ENCODE measurements around the gene SNUPN.
"Not testable (repeated sequence)": the region's sequence is repeated elsewhere in the genome, so short reads cannot be mapped to it uniquely, and the experiment has no call there.

Gene SNUPN

DNA sequence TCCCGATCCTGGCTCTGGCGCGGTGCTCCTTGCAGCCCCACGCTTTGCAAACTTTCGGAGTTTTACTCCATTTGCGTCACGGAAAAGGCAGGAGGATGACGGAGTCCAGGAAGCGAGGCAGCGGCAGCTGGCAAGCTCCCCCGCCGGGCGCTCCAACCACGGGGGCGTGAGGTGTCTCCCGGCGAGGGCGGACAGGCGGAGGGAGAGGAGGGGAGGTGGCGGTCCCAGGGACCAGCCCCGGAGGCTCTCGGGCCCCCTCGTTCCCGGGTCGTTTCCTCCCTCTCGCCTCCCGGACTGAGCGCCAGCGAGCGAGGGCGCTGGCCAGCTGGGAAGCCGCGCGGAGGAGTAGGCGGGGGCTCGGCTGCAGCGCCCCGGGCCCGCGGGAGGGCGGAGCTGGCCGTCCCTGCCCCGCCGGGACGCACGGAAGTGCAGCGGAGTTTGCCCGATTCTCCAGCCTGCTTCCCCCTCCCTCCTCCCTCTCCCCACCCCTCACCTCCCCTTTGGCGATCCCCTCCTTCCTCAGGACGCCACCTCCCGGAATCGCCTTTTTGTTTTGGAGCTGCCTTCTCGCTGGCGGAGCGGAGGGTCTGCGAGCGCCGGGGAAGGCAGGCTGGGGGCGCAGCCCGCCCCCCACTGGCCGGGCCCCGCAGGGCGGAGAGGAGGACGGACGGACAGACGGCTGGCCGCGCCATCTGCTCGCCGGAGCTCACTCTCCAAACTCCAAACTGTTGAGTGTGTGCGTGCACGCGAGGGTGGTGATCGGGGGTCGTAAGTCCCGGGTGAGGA, 22.0 kb upstream of the SNUPN start, which contains the start of gene SNX33:
Gene SNX33 (plus strand): TSS at position 543 of the 786 bp plus-strand sequence. CDS start 1,191 bp downstream, outside the sequence.
- peaks cover 35% of the 10 kb centered on the region for H3K4me1 Mint-ChIP-seq (ENCODE audit: low read depth)
- H3K9me3 Mint-ChIP-seq: no peaks in the 10 kb centered on the region
- no peaks in the 10 kb centered on the region for H3K36me3 Mint-ChIP-seq (ENCODE audit: low read depth)
- H3K27me3 Mint-ChIP-seq: peaks cover 9% of the 10 kb centered on the region
- peak within 1 kb of the TSS; percentile 81 for H3K27ac Mint-ChIP-seq
- H3K4me3 Mint-ChIP-seq: peak within 1 kb of the TSS; percentile 86

DNA sequence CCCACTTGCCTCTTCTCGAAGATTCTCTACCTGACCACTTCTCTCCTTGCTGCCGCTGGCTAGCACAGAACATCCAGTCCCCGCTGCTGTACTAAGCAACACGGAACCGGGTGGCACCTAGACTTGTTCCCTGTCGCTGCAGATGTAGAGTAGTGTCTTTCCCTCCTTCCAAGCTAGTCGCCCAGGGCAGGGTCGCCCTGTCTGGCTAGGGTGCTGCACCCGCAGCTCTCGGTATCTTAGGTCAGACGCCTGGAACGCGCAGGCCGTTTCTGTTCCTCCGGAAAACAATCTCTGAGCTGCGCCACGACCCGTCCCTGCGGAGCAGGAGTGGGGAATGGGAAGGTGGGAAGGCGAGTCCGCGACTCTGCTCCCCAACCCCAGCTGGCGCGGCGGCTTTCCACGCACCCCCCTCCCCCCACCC, 21.4 kb upstream of the SNUPN start:
- H3K9me3 Mint-ChIP-seq: no peaks in the 10 kb centered on the region
- peak overlapping the region; percentile 59 for H3K27ac Mint-ChIP-seq
- H3K4me3 Mint-ChIP-seq: peak overlapping the region; percentile 82
- H3K27me3 Mint-ChIP-seq: peaks cover 9% of the 10 kb centered on the region
- H3K4me1 Mint-ChIP-seq (ENCODE audit: low read depth): peaks cover 33% of the 10 kb centered on the region
- no peaks in the 10 kb centered on the region for H3K36me3 Mint-ChIP-seq (ENCODE audit: low read depth)

DNA sequence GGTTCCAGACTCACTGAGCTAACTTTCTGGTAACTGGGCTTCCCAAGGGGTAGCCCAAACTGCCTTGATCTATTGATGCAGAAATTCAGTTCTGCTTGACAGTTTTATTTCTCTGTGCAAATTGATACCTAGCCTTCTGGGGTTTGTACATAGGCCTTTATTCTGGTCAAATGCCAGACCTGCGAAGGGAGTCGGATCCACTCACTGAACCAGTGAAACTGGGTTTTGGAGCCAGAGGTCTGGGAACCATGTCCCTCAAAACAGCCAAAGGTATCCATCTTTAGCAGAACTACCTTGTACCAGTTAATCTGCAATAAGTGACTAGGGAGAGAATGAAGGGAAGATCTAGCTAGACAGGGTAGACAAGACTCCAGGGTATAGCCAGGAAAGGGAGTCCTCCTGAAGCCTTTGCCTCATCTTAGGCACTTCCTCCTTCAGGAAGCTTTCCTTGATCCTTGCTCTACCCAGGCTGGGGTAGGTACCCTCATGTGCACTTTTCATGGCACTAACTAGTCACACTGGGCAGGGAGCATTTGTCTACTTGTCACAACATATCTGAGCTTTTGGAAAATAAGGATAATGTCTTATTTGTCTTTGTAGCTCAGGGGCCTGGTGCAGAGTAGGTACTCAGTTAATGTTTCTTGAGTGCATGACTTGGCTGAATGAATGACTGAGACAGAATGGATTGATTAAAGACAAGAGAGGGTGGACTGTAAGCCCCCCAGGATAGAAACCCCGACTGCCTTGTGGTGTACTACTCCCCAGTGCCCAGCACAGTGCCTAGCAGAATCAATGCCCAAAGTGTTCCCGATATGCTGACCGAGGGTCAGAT, 20.8 kb upstream of the SNUPN start:
- peak overlapping the region; percentile 82 for H3K4me3 Mint-ChIP-seq
- peaks cover 9% of the 10 kb centered on the region for H3K27me3 Mint-ChIP-seq
- H3K27ac Mint-ChIP-seq: peak overlapping the region; percentile 59
- H3K4me1 Mint-ChIP-seq (ENCODE audit: low read depth): peaks cover 27% of the 10 kb centered on the region
- H3K9me3 Mint-ChIP-seq: no peaks in the 10 kb centered on the region
- H3K36me3 Mint-ChIP-seq (ENCODE audit: low read depth): no peaks in the 10 kb centered on the region

DNA sequence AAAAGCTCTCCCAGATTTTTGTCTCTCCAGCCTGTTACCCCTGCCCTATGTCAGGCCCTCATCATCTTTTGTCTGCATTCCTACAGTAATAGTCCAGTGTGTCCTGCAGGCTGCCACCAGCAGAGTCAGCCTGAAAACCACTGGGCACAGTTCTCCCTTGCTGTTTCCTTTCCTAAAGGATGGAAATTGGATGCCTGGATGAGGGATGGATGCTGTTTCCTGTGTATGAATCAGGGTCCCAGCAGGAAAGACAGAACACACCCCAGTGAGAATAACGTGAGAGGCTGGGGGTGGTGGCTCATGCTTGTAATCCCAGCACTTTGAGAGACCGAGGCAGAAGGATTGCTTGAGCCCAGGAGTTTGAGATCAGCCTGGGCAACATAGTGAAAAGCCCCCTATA, 18.9 kb upstream of the SNUPN start:
- H3K4me3 Mint-ChIP-seq: no peak overlapping the region
- peaks cover 9% of the 10 kb centered on the region for H3K27me3 Mint-ChIP-seq
- no peaks in the 10 kb centered on the region for H3K9me3 Mint-ChIP-seq
- H3K36me3 Mint-ChIP-seq (ENCODE audit: low read depth): peaks cover under 1% of the 10 kb centered on the region
- H3K4me1 Mint-ChIP-seq (ENCODE audit: low read depth): peaks cover 16% of the 10 kb centered on the region
- no peak overlapping the region for H3K27ac Mint-ChIP-seq

DNA sequence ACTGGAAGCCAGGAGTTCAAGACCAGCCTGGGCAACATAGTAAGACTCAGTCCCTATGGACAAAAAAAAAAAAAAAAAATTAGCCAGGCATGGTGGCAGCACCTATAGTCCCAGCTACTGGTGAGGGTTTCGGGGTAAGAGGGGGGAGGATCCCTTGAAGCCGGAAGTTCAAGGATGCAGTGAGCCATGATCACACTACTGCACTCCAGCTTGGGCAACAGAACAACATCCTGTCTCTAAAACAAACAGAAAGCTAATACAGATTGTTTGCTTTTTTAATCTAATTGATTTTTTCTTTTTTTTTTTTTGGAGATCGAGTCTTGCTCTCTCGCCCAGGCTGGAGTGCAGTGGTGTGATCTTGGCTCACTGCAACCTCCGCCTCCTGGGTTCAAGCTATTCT, 16.1 kb upstream of the SNUPN start:
- Mint-ChIP-seq H3K27me3 (peaks cover 5% of the 10 kb centered on the region), H3K4me1 (ENCODE audit: low read depth) (peaks cover 36% of the 10 kb centered on the region), H3K27ac (no peak overlapping the region), H3K4me3 (no peak overlapping the region), H3K36me3 (ENCODE audit: low read depth) (peaks cover 26% of the 10 kb centered on the region), H3K9me3 (no peaks in the 10 kb centered on the region)

DNA sequence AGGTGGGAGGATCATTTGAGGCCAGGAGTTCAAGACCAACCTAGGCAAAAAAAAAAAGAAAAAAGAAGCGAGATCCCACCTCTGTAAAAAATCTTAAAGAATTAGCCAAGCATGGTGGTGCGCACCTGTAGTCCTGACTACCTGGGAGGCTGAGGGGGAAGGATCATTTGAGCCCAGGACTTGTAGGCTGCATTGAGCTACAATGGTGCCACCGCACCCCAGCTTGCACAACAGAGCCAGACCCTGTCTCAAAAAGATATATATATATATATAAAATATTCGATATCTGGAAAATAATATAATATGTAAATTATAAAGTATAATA, 15.6 kb upstream of the SNUPN start:
- peak overlapping the region; percentile 99 for H3K4me3 Mint-ChIP-seq
- H3K36me3 Mint-ChIP-seq (ENCODE audit: low read depth): peaks cover 26% of the 10 kb centered on the region
- peak overlapping the region; percentile 97 for H3K27ac Mint-ChIP-seq
- peaks cover under 1% of the 10 kb centered on the region for H3K27me3 Mint-ChIP-seq
- peaks cover 32% of the 10 kb centered on the region for H3K4me1 Mint-ChIP-seq (ENCODE audit: low read depth)
- H3K9me3 Mint-ChIP-seq: no peaks in the 10 kb centered on the region

DNA sequence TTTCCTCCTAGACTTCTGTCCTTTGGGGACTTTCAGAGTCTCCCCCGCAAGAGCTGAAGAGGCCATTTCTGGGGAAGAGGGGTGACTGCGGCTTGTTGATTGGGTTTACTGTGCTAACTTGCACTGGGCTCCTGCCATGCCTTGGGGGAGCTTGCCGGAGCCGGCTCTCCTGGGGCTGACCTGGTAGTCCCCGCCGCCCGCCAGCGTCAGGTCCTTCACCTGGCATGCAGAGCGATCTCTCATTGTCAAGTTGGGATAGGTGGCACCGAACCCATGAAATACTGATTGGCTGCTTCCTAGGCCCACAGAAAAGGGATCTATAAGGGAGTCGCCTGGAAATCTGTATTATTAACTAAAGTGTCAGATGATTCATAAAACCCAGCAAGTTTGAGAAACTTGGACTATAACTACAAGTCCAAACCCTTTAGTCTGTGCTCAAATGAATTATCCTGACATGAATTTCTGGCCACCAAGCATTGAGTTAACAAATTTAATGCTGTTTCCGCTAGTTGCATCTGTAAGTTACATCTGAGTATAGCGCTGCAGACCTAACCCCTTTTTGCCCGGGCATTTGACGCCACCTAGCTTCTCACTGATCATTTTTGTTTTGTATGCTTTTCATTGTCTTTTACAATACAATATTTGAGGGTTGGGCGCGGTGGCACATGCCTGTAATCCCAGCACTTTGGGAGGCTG, 15.1 kb upstream of the SNUPN start:
- Mint-ChIP-seq H3K27me3 (no peaks in the 10 kb centered on the region), H3K27ac (peak overlapping the region; percentile 97), H3K4me3 (peak overlapping the region; percentile 99), H3K9me3 (no peaks in the 10 kb centered on the region), H3K36me3 (ENCODE audit: low read depth) (peaks cover 26% of the 10 kb centered on the region), H3K4me1 (ENCODE audit: low read depth) (peaks cover 34% of the 10 kb centered on the region)

DNA sequence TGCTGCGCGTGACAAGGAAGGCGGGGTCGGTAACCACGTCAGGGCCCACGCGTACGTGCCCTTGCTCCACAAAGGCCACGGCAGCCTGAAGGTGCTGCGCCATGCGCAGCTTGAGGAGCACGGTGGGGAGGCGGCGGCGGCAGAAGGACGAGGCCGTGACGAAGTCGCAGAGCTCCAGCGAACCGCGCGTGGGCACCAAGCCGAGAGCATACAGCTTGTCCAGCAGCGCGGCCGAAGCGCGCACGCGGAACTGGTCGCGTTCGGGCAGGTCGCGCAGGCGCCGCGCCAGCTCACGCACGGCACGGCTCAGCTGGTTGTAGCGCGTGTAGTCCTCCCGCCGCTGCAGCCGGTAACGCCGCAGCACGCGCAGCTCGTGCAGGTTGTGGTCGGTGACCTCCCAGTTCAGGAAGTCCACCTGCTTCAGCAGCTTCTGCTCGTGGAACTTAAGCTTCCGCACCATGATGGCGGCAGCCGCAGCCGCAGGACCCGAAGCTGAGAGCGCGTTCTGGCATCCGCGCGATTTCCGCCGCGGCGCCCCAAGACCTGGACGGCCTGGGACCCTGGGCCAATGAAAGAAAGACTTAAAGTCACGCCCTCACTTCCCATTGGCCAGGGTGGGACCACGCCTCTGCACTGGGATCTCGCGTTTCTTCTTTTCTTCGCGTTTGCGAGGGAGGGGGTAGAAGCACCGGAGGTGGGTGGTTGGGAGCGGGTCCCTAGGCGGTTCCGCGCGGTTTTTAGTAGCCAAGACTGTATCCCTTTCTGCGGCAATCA, 14.4 kb upstream of the SNUPN start, which contains the start of gene IMP3:
Gene IMP3 (minus strand): TSS at position 516 of the 774 bp plus-strand sequence. CDS start 56 bp downstream, at position 460.
- peaks cover 26% of the 10 kb centered on the region for H3K36me3 Mint-ChIP-seq (ENCODE audit: low read depth)
- no peaks in the 10 kb centered on the region for H3K9me3 Mint-ChIP-seq
- no peaks in the 10 kb centered on the region for H3K27me3 Mint-ChIP-seq
- peaks cover 34% of the 10 kb centered on the region for H3K4me1 Mint-ChIP-seq (ENCODE audit: low read depth)
- peak within 1 kb of the TSS; percentile 97 for H3K27ac Mint-ChIP-seq
- peak within 1 kb of the TSS; percentile 99 for H3K4me3 Mint-ChIP-seq

DNA sequence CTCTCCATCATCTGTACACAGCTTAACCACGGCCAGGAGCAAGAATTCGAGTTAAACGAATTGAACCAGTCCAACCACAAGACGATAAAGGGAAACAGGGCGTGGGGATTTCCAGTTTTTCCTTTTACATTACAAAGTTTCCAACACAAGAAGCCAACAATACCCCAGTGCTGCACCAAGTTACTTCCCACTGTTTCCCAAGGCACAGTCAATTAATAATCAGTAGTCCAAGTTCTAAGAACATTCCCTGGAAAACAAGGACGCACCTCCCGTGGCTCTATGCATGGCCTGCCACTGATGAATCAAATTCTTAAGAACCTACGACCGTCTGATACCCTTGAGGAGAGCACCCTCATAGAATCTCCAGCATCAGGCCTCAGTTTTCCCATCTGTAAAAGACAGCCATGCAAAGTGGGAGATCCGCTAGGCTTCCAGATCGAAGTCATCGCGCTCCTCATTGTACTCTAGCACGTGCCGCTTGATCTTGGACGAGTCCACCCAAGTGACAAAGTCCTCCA, 13.7 kb upstream of the SNUPN start:
- Mint-ChIP-seq H3K9me3 (no peaks in the 10 kb centered on the region), H3K4me3 (peak overlapping the region; percentile 99), H3K4me1 (ENCODE audit: low read depth) (peaks cover 34% of the 10 kb centered on the region), H3K36me3 (ENCODE audit: low read depth) (peaks cover 26% of the 10 kb centered on the region), H3K27ac (peak overlapping the region; percentile 97), H3K27me3 (no peaks in the 10 kb centered on the region)

DNA sequence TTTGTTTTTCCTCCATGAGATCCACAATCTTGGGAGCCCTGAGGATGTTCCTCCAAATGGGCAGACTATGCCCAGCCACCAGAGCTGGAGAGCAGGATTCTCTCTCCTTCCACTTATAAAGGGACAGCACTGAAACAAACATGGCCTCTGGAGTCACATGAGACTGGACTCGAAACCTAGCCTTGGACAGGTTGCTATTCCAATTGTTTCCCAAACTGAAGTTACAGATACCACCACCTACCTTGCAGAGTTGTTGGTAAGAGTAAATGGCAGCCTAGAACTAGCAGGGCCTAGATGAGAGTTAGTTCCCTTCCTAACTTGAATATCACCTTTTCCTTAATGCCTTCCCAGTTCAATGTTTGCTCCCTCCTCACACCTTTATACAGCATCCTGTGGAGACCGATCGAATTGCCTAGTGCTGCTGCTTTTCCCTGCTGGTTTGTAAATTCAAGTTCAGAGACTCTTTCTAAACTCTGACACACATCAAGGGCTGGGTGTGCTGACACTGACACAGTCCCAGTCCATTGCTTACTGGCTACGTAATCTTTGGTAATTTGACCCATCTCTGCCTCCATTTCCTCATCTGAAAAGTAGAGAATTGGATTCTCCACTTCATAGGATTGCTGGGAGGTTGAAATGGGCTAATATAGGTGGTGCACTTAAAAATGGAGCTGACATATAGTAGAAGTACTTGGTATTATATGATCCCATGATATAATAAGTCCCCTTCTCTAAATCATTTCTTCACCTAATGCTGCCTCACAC, 11.9 kb upstream of the SNUPN start:
- H3K27ac Mint-ChIP-seq: peak overlapping the region; percentile 61
- H3K4me3 Mint-ChIP-seq: peak overlapping the region; percentile 99
- H3K9me3 Mint-ChIP-seq: no peaks in the 10 kb centered on the region
- H3K4me1 Mint-ChIP-seq (ENCODE audit: low read depth): peaks cover 34% of the 10 kb centered on the region
- H3K27me3 Mint-ChIP-seq: no peaks in the 10 kb centered on the region
- H3K36me3 Mint-ChIP-seq (ENCODE audit: low read depth): peaks cover 26% of the 10 kb centered on the region

DNA sequence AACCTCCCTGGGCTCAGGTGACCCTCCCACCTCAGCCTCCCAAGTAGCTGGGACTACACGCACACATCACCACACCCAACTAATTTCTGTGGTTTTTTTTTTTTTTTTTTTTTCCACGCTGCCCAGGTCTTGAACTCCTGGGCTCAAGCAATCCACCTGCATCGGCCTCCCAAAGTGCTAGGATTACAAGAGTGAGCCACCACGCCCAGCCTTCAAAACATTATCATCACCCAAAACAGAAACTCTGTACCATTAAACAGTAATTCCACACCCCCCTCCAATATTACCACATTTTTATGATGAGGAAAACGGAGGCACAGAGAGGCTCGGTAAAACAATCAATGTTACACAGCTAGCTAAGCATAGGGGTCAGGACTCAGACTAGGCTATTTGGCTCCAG, 10.5 kb upstream of the SNUPN start:
- Mint-ChIP-seq H3K27me3 (no peaks in the 10 kb centered on the region), H3K36me3 (ENCODE audit: low read depth) (peaks cover 26% of the 10 kb centered on the region), H3K4me1 (ENCODE audit: low read depth) (peaks cover 32% of the 10 kb centered on the region), H3K4me3 (no peak overlapping the region), H3K27ac (no peak overlapping the region), H3K9me3 (no peaks in the 10 kb centered on the region)

DNA sequence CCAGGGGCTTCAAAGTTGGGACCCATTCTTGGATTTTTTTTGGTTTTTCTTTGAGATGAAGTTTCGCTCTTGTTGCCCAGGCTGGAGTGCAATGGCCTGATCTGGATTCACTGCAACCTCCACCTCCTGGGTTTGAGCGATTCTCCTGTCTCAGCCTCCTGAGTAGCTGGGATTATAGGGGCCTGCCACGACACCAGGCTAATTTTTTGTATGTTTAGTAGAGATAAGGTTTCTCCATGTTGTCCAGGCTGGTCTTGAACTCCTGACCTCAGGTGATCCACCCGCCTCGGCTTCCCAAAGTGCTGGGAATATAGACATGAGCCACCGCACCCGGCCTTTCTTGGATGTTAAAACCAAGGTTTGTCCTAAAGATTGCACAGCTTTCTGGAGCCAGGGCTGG, 8.4 kb upstream of the SNUPN start:
- H3K27me3 Mint-ChIP-seq, H3K4me3 Mint-ChIP-seq, H3K27ac Mint-ChIP-seq, H3K9me3 Mint-ChIP-seq: not testable (repeated sequence)
- H3K4me1 Mint-ChIP-seq (ENCODE audit: low read depth): peaks cover 24% of the 10 kb centered on the region
- H3K36me3 Mint-ChIP-seq (ENCODE audit: low read depth): peaks cover 21% of the 10 kb centered on the region

DNA sequence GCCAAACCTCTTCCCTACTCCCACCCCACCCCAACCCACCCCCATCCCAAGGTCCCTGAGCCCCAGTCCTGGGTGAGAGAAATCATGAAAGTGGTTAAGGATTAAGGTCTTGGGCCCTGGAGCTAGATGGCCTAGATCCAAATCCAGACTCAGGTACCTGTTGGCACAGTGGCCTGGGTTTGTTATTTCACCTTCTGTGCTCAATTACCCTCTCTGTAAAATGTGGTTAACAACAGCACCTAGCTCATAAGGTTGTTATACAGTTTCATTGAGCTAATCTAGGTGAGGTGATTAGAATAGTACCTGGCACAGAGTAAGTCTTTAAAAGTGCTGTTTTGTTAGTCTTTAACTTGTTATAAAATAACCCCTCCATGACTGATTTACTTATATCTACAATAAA, 6.4 kb upstream of the SNUPN start:
- peaks cover 10% of the 10 kb centered on the region for H3K4me1 Mint-ChIP-seq (ENCODE audit: low read depth)
- no peak overlapping the region for H3K27ac Mint-ChIP-seq
- peaks cover 1% of the 10 kb centered on the region for H3K36me3 Mint-ChIP-seq (ENCODE audit: low read depth)
- no peaks in the 10 kb centered on the region for H3K27me3 Mint-ChIP-seq
- no peaks in the 10 kb centered on the region for H3K9me3 Mint-ChIP-seq
- no peak overlapping the region for H3K4me3 Mint-ChIP-seq

All from stimulated activated naive CD8-positive, alpha-beta T cell treated with anti-CD3 and anti-CD28 coated beads, Interleukin-15, Interleukin-2, amounts not matched to agents 100 ng/mL and 50 ng/mL, for 24 hours (primary cell).